Embryonic facial prominence (tissue), 1 donor: Measurements from ENCODE around the gene CWF19L1.

Source experiments
- DNase-seq: peaks from one replicate; pipeline ENCODE4 v3.0.0-alpha.2; 2016; ENCODE audit errors: extremely low spot score

The CWF19L1 gene

GRCh38 chr10:100253041-100253440, 14.4 kb downstream of the CWF19L1 start:
- DNase-seq, result no peak

- DNase-seq, result no peak
Observed at GRCh38 chr10:100248820-100249219, 18.6 kb downstream of the CWF19L1 start.

GRCh38 chr10:100245484-100246220, 21.8 kb downstream of the CWF19L1 start:
- DNase-seq, result no peak

- DNase-seq, result no peak
Observed at GRCh38 chr10:100239851-100240250, 27.6 kb downstream of the CWF19L1 start.

- no peak for DNase-seq
Observed at GRCh38 chr10:100238429-100238828, 29.0 kb downstream of the CWF19L1 start.

- DNase-seq, result no peak
Observed at GRCh38 chr10:100232101-100232500, 35.3 kb downstream of the CWF19L1 start.

GRCh38 chr10:100229819-100230422, 37.5 kb downstream of the CWF19L1 start:
- DNase-seq, result no peak

GRCh38 chr10:100223879-100224278, 43.6 kb downstream of the CWF19L1 start:
- no peak for DNase-seq

- DNase-seq, result no peak
Observed at GRCh38 chr10:100222529-100222928, 44.9 kb downstream of the CWF19L1 start.

GRCh38 chr10:100216006-100216405, 51.4 kb downstream of the CWF19L1 start:
- no peak for DNase-seq

GRCh38 chr10:100209303-100209702, 58.1 kb downstream of the CWF19L1 start:
- no peak for DNase-seq

GRCh38 chr10:100208276-100208675, 59.2 kb downstream of the CWF19L1 start:
- no peak for DNase-seq

GRCh38 chr10:100204370-100204769, 63.1 kb downstream of the CWF19L1 start:
- DNase-seq, result no peak

GRCh38 chr10:100201549-100201948, 65.9 kb downstream of the CWF19L1 start:
- no peak for DNase-seq

- DNase-seq, result no peak
Observed at GRCh38 chr10:100194711-100195110, 72.7 kb downstream of the CWF19L1 start.

- DNase-seq, result no peak
Observed at GRCh38 chr10:100192350-100192749, 75.1 kb downstream of the CWF19L1 start.

GRCh38 chr10:100186253-100187212, 80.9 kb downstream of the CWF19L1 start:
- DNase-seq, result no peak

- peak; percentile 84 for DNase-seq
Observed at GRCh38 chr10:100185364-100186252, 81.8 kb downstream of the CWF19L1 start, which contains the start of gene ERLIN1. Gene ERLIN1 (minus strand): TSS chr10:100186029. CDS start chr10:100185626, 403 bp downstream.

- no peak for DNase-seq
Observed at GRCh38 chr10:100184840-100185239, 82.6 kb downstream of the CWF19L1 start.

GRCh38 chr10:100184426-100184825, 83.0 kb downstream of the CWF19L1 start:
- DNase-seq, result no peak

GRCh38 chr10:100183481-100183880, 84.0 kb downstream of the CWF19L1 start:
- no peak for DNase-seq
